Skin of body (tissue), 2 donors: ENCODE results near the gene RNF212B. TPM values are rescaled to one million over a fixed set of nuclear protein-coding genes. Genes with fewer than 3 reads are reported as not detected.

Experiments
- DNase-seq: peaks from one replicate; lab custom pipeline; 2025; lab: John Stamatoyannopoulos, UW
- total RNA-seq: library from RNA; depleted of rRNA; stranded (reverse); fragments of >200 nt; gene quantifications from one replicate; pipeline ENCODE4 v1.2.3, GENCODE V29; 2014

The RNF212B gene
- total RNA-seq, 1 donor from 2014 or later: not detected

DNA sequence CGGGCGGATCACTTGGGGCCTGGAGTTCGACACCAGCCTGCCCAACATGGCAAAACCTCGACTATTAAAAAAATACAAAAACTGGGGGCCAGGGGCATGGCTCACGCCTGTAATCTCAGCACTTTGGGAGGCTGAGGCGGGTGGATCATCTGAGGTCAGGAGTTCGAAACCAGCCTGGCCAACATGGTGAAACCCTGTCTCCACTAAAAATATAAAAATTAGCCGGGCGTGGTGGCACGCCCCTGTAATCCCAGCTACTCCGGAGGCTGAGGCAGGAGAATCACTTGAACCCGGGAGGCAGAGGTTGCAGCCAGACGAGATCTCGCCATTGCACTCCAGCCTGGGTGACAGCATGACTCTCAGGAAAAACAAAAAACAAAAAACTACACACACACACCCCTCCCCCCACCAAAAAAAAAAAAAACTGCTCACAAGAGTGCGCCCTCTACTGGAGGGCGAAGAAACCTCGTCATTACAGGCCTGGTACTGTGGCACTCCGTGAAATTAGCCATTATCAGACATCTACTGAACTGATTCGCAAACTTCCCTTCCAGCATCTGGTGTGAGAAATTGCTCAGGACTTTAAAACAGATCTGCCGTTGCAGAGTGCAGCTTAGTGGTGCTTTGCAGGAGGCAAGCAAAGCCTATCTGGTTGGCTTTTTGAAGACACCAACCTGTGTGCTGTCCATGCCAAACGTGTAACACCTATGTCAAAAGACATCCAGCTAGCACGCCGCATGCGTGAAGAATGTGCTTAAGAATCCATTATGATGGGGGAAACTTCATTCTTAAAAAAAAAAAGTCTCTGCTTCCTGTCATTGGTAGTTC, 57.2 kb downstream of the RNF212B start:
- no peak for DNase-seq

DNA sequence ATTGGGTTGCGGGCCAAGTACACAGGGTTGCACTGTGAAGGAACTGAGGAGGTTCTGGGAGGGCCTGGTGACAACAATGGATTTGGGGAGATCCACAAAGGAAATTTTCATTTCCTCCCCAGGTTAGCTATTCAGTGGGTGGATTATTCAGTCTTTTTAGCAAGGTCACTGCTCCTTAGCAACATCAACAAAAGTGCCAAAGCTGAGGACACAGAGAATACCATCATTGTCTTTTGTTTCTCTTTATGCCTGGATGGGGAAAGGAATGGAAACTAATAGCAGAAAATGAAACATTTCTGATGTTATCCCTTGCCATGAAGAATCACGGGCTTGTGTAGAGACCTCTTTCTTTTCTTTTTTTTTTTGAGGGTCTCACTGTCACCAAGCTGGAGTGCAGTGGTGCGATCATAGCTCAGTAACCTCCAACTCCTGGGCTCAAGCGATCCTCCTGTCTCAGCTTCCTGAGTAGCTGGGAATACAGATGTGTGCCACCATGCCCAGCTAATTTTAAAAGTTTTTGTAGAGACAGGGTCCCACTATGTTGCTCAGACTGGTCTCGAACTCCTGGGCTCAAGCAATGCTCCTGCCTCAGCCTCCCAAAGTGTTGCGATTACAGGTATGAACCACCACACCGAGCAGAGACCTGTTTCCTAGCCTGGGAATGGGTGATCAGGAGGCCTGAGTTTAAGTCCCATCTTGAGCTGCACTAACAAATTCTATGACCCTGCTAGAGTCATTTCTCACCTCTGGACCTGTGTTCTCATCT, 58.5 kb downstream of the RNF212B start:
- no peak for DNase-seq

DNA sequence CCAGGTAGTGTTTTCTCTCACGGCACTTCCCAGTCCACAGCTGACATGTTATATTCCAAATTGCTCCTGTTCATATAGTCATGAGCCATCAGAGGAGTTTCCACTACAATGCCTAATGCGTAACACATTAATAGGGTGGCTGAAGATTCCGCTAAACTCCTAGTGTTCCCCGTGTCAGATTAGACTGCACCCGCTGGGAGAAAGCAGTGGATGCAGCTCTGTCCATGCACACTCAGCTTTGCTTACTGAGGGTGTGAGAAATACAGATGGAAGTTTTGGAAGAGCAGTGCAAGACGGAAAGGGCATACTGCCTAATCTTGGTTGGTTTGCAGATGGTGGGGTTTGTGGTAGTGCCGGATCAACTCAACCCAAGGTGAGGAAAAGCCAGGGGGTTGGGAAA, 59.4 kb downstream of the RNF212B start:
- no peak for DNase-seq

DNA sequence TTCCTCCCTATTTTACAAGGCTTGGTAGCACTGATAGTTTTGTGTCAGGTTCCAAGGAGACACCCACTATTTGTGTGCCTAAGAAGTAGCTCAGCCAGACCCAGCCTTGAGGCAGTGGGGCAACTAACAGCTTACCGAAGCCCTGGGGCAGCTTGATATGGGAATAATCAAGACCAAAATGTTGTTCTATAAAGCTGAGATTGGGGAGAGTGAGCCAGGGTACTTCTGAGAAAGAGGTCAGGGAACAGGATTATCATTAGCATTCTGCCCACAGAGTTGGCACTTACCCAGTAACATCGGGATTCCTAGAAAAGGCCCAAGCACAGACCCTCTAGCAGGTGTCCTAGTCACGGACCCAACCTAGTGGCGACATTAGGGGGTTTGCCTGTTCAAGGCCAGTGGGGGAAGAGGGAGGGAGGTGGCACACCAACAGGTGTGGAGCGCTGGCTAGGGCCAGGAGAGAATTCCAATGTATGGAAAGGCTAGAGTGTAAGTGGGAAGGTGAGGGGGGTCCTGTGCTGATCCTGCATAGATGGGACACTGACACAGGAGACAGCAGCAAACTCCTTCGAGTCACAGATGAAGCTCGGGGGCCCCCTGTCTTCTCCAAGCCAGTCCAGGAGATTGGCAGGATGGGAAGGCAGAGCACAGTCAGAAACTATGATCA, 60.0 kb downstream of the RNF212B start:
- no peak for DNase-seq

DNA sequence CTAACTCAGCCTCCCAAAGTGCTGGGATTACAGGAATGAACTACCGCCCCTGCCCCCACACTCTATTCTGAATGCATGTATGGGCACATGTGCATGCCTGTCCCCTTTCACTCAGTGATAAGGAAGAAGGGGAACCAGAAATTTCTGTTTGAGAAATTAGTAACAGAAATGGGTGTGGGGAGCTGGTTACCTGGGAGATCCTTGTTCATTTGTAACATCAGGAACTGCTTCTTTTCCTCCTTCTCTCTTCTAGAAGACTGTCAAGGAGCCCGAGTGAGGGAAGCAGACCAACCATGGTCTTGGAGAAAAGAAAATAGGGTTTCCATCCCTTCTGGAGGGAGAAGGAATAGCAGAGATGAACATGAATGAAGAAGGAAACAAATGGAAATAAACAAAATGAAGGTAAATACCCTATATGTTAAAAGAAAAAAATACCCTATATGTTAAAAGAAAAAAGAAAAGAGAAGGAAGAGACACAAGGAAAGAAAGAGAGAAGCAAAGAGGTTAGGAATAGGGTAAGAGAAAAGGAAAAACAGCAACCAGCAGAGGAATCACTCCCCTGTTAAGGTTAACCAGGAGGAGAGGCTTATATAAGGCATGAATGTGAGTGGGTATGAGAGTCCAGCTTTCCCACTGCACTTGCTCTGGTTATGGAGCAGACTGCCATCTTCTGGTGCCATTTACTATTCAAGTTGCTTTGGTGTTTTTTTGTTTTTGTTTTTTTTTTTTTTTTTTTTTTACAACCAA, 61.6 kb downstream of the RNF212B start:
- no peak for DNase-seq

DNA sequence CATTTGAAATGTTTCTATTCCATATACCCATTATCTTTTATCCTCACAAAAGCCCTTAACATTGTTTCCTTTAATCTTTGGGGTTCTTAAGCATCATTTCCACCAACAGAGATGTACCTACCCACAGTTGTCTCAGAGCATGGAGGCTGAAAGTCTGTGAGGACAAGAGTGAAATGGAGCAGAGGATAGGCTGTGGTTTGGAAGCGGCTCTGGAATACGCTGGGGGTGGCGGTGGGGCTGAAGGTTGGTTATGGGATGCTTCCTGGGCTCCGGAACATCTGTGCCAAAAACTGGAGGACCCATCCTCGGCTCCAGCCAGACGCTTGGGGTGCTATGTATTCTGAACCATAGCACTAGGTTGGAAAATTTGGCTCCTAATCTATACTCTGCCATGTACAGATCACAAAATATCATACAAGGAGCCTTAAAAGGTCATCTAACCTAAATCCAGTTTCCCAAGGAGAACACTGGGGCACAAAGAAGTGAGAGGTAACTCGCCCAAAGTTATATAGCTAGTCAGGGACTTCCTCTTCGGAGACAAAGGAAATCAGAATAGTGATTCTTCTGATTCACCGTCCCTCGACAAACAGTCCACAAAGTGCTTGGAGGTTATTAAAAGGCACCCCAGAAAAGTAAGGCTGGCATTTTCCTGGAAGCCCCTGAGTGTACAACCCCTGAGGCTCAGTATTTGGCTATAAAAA, 62.4 kb downstream of the RNF212B start:
- DNase-seq: no peak

DNA sequence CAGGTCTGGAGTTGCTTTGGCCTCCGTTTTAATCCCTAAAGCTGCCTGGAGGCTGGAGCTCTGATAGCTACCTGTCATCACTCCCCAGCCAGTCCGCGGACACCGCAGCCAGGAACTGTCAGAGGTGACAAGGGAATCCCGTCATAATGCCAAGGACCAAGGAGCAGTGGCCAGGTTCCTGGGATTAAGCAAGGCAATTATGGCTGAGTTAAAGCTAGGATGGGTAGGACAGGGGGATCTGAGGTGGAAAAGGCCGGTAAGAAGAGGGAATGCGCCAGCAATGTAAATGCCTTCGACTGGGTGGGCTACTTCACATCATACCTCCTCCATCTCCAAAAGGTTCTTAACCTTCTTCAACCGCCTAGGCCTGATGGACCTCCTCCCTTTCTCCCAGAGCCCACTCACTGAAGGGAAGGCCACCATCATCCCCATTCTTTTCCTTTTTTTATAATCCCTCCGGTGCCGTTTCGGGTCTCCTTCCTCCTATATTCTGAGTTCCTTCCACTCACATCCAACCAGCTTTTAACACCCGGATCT, 63.0 kb downstream of the RNF212B start:
- DNase-seq: peak; percentile 55

DNA sequence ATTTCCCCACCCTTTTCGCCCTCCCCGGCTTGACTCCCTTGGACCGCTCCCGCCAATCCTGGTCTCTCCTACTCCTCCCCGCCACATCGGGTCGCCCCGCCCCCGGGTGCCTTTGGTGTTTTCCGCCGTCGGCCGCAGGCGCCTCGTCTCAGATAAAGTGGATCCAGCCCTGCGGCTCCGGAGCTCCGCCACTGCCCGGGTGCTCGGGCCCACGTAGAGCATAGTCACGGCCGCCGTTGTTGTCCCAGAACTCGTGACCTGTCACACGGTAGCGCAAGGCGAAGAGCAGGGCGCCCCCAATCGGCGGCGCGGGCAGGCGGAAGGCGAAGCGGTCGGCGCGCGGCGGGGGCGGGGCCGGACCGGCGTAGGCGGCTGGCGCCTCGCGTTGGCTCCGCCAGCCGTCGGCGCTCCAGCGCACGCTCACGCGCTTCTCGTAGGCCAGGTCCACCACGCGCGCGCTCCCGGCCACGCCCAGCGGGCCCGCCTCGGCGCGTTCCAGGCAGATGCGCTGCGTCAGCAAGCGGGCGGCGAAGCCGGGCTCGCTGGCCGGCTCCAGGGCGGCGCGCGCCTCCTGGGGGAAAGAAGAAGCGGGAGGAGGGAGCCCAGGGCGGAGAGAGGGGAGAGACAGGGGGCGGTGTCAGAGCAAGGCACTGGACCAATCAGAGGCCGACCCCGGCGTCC, 63.7 kb downstream of the RNF212B start:
- peak; percentile 98 for DNase-seq

DNA sequence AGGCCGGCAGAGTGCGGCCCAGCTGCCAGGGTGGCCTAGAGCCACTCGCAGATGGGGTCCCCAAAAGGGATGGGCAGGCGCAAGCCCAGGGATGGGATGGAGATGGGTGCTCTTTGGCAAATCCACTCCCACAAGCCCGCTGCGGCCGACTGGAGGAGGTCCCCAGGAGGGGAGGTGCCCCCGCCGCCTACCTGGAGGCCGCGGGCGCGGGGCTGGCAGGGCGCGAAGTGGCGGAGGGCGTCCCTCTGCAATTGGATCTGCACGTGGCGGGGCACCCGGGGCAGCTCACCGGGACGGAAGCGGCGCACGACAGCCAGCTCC, 64.2 kb downstream of the RNF212B start:
- no peak for DNase-seq

DNA sequence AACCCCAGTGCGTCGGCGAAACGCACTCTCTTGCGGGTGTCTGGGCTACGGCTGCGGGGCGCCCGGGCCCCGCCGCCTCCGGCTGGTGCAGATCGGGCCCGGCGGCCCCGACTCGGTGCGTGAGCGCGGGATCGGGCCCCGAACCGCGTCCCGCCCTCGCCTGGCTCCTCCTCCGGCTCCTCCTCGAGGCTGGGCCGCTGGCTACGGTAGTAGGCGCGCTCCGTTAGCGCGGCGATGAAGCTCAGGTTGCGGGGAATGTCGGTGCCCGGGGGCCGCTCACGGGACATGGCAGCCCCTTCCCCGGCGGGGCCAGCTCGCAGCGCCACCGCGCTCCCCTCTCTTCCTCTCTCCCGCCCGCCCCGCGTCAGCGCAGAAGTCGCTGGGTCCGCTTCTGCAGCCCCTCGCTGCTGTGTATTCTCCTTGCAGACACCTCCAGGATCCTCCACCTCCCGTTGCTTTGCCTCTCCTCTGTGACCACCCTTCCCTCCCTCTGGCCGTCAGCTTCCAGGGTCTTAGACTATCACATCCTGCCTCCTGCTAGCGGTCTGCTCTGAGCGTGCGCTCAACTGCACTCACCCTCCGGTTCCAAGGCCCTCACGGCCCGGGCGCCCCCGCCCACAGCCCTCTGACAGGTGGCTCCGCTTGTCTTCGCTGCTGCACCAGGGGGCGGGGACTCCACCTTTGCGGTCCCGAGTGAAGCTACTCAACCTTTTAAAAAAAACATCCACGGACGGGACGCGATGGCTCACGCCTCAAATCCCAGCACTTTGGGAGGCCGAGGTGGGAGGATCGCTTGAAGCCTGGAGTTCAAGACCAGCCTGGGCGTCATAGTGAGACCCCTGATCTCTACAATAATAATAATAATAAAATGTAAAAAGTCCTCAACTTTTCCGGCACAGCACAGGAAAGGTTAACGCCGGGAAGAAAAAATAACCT, 64.8 kb downstream of the RNF212B start, which contains the start of gene PPP1R3E:
PPP1R3E (minus strand) TSS at position 570 of the 936 bp plus-strand sequence; CDS start at position 287, 283 bp downstream.
- DNase-seq: peak; percentile 42

DNA sequence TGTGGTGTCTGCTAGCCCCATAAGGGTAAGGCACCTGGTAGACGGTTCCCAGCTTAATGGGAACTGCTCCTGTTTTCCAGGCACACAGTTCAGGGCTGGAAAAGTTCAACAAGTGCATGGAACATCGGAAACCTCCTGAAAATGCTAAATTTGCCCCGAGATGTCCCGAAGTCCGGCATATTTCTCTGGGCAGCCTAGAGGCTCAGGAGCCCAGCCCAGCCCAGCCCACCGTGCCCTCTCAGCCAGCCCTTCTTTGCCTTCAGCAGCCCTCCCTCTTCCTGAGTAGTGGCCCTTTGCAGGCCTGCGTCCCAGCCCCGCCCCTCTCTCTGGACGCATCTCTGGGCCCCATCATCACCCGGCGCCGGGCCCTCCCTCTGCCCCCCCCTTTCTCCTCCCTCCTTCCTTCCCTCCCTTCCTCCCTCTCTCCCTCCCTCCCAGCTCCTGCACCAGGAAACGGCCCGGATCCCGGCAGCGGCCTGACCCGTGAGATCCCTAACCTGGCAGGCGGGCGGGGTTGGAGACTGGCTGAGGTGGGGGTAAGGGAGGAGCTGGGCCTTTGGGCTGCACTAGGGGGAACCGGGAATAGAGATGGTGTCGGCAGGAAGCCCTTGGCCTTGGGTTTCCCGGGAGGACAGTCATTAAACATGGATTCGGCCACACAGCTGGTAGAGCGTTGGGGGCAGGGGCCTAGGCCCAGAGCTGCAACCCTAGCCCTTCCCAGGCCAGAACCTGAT, 68.8 kb downstream of the RNF212B start, which contains the start of gene BCL2L2:
BCL2L2 (plus strand) TSS at position 422 of the 734 bp plus-strand sequence. CDS start 935 bp downstream, outside the sequence.
- peak; percentile 90 for DNase-seq

DNA sequence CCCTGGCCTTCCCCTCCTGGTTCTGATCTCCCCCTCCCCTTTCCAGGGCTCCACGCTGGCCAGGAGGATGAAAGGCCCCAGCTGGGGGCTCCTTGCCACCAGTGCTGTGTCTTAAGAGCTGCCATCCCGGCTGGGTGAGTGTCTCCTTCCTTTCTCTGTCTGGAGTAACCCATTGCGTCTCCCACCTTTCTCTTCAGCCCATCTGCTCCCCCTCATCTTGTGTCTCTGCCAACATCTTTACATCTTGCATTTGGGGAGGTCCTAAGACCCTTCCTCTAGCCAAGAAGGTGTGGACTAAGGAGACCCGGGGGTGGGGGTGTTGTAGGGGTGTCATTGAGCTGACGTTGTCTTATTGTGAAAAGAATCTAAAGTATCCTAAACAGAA, 69.4 kb downstream of the RNF212B start:
- DNase-seq: no peak

DNA sequence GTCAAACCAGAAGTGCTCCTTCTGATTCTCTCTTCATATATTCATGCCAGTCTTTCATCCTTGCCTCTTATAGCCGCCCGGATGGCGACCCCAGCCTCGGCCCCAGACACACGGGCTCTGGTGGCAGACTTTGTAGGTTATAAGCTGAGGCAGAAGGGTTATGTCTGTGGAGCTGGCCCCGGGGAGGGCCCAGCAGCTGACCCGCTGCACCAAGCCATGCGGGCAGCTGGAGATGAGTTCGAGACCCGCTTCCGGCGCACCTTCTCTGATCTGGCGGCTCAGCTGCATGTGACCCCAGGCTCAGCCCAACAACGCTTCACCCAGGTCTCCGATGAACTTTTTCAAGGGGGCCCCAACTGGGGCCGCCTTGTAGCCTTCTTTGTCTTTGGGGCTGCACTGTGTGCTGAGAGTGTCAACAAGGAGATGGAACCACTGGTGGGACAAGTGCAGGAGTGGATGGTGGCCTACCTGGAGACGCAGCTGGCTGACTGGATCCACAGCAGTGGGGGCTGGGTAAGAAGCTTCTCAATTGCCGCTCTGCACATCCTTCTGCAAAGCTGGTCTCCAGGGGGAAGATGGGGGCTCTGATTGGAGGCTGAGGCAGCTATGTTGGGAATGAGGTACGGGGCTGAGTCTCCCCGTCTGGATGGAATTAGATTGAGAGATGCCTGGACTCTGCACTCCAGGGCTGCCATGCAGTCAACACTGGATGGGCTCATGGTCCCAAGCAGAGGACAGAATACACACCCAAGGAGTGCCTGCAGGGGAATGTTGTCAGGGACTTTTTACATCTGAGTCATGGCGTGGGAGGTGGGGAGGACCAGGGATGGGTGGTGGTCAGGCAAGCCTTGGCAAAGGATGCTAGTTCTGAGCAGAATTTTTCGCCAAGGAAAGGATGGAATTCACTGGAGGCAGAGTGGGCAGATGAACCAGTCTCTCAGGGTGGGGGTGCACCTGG, 70.2 kb downstream of the RNF212B start:
- no peak for DNase-seq

DNA sequence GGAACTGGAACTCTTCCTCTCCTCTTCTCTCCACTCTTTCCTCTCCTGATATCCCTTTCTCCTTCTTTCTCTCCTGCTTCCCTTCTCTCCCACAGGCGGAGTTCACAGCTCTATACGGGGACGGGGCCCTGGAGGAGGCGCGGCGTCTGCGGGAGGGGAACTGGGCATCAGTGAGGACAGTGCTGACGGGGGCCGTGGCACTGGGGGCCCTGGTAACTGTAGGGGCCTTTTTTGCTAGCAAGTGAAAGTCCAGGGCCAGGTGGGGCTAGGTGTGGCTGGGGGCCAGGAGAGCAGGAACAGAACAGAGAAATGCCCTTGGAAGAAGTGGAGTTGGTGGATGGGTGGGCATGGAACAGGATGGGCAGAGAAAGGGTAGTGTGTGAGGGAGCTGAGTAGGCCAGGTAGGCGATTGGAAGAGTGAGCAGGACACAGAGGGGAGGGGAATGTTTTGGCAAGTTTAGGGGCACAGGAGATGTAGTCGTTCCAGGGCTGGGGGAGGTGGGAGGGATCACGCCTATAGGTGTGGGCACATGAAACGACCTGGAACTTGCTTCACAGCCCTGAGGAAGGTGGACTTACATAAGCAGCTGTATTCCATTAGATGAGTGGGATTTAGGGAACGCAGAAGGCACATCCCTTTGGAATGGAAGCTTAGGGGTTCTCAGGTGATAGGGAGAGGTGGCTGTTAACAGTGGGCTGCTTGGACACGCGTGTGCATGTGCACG, 71.1 kb downstream of the RNF212B start:
- no peak for DNase-seq

DNA sequence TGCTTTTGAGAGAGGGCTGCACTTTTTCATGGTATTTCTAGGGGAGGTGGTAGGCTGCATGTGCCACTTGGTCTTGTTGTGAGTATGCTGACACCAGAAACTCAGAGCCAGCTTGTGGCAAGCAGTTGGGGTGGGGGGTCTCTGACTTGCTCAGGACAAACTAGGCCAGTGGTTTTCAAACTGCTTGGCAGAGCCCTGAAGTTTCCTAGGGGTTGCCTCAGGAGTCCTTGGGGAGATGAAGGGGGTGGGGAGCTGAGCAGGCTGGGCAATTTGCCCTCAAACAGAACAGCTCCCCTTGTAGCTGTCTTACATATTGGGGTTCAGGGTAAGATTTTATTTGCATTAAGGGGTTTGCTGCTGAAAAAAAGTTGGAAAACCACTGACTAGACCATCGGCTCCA, 72.8 kb downstream of the RNF212B start:
- no peak for DNase-seq

DNA sequence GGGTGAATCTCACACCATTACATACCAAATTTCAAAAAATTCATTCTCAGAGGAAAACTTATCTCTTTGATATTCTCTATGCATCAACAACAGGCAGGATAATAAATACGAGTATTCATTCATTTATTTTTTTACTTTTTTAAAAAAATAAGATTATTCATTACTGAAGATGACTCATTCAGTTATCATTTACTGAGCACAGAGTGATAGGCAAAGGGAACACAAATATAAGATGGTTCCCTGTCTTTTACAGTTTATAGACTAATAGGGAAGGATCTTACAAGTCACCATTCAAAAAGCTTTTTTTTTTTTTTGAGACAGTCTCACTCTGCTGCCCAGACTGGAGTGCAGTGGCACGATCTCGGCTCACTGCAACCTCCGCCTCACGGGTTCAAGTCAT, 78.6 kb downstream of the RNF212B start:
- no peak for DNase-seq
